ENCODE measurements around the gene TMEM201. TPM values are rescaled to one million over a fixed set of nuclear protein-coding genes. Genes with fewer than 3 reads are reported as not detected.

Gene TMEM201
- polyA plus RNA-seq, 3 donors: 14.3 to 21.4 (median 19.1) TPM

- no peak for DNase-seq (ENCODE audit: extremely low read depth in 1 of 11, low read depth in 9 of 11, low spot score in 4 of 11)
These were observed 50.5 kb downstream of the TMEM201 start for GRCh38 chr1:9639227-9639626.

- DNase-seq (ENCODE audit: extremely low read depth in 1 of 11, low read depth in 9 of 11, low spot score in 4 of 11): no peak
These were observed 54.9 kb downstream of the TMEM201 start for GRCh38 chr1:9643351-9644256.

DNA sequence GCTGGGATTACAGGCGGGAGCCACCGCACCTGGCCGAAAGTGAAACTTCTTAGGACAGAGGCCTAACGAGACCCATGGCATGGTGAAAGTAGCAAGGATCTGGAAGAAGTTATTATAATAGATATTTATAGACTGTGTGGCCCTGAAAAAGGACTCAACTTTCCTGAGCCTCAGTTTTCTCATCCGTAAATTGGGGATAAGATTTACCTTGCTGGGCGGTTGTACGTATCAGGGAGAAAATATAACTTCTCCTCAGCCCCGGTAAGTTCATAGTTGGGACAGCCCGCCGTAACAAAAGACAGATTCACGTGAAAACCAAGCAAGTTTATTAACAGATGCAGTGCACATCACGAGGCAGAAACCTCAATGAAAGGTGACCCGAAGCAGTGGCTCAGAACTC, 57.3 kb downstream of the TMEM201 start:
- DNase-seq (ENCODE audit: extremely low read depth in 1 of 11, low read depth in 9 of 11, low spot score in 4 of 11): no peak

- no peak for DNase-seq (ENCODE audit: extremely low read depth in 1 of 11, low read depth in 9 of 11, low spot score in 4 of 11)
These were observed 59.5 kb downstream of the TMEM201 start for GRCh38 chr1:9648171-9648570.

DNA sequence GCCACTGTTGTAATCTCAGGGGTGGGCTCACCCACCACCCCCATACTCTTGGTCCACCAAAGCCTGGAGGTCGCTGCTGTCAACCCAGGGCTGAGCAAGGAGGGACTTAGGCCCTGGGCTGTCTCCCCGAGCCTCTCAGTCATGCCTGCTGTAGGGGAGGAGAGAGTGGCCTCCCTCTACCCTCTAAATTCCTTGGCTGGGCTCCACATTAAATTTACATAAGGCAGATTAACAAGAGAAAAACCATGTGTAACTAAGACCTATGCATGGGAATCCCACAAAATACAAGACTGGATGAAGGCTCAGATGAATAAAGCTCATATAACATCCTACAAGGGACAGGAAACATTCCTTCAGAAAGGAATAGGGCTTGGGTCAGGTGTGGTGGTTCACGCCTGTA, 61.1 kb downstream of the TMEM201 start:
- DNase-seq (ENCODE audit: extremely low read depth in 1 of 11, low read depth in 9 of 11, low spot score in 4 of 11): no peak

DNA sequence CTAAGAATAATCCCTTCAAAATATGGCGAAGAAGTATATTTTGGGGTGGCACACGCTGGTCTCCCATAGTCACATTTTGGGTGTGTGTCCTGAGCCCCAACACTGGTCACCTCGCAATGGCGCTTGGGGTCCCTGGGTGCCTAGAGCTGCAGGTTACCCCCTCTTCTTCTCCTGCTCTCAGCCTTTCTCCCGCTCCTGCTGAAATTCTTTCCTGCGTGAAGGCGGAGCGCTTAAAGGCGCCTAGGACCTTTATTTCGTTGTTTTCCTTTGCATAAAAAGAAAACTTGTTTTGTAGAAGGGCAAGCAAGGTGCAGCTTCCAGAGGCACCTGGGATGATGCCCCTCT, 62.5 kb downstream of the TMEM201 start:
- DNase-seq (ENCODE audit: extremely low read depth in 1 of 11, low read depth in 9 of 11, low spot score in 4 of 11): no peak

- peak in 6 of 11 donors; percentile 22 to 47 (median 39) for DNase-seq (ENCODE audit: extremely low read depth in 1 of 11, low read depth in 9 of 11, low spot score in 4 of 11)
These were observed 63.1 kb downstream of the TMEM201 start, which contains the start of gene PIK3CD for GRCh38 chr1:9651565-9652378. TSS of gene PIK3CD (plus strand) at chr1:9651731. CDS start at chr1:9710456, 58,725 bp downstream.

DNA sequence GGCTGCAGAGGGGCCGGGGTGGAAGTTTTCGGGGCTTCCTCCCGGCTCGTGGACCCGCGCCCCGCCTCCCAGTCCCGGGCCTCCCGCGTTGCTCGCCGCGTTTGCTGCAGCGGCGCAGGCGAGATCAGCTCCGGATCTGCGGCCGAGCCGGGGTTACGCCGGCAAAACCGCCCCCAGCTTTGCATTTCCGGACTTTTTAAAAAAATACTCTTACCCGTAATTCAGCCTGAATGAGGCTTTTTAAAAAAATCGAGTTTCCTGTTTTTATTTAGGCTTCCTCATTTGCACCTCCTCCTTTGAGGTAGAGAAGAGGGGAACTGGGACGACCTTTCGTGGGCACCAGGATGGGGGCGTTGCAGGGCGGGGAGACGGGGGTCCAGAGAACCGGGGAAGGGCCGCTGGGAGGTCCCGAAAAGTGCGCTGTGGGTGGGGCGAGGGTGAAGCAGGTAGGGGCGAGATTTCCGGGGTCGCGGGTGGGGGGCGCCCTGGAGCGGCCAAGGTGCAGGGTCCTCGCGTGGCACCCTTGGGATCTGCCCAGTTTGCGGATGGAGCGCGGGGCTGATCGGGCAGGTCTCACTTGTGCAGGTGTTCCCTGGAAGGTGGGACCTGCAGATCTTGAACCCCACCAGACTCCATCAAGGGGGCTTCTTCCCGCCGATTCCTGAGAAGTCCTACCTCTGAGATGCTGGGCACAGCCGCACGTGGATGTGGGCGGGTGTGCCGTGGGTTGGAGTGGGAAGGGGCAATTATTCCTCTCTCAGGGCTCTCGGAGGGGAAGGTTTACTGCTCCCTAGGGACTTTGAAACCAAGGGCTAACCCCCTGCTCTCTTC, 63.9 kb downstream of the TMEM201 start:
- peak in 1 of 11 donors; percentile 9 for DNase-seq (ENCODE audit: extremely low read depth in 1 of 11, low read depth in 9 of 11, low spot score in 4 of 11)

- DNase-seq (ENCODE audit: extremely low read depth in 1 of 11, low read depth in 9 of 11, low spot score in 4 of 11): no peak
These were observed 64.4 kb downstream of the TMEM201 start for GRCh38 chr1:9653210-9653490.

- no peak for DNase-seq (ENCODE audit: extremely low read depth in 1 of 11, low read depth in 9 of 11, low spot score in 4 of 11)
These were observed 64.9 kb downstream of the TMEM201 start for GRCh38 chr1:9653491-9654050.

DNA sequence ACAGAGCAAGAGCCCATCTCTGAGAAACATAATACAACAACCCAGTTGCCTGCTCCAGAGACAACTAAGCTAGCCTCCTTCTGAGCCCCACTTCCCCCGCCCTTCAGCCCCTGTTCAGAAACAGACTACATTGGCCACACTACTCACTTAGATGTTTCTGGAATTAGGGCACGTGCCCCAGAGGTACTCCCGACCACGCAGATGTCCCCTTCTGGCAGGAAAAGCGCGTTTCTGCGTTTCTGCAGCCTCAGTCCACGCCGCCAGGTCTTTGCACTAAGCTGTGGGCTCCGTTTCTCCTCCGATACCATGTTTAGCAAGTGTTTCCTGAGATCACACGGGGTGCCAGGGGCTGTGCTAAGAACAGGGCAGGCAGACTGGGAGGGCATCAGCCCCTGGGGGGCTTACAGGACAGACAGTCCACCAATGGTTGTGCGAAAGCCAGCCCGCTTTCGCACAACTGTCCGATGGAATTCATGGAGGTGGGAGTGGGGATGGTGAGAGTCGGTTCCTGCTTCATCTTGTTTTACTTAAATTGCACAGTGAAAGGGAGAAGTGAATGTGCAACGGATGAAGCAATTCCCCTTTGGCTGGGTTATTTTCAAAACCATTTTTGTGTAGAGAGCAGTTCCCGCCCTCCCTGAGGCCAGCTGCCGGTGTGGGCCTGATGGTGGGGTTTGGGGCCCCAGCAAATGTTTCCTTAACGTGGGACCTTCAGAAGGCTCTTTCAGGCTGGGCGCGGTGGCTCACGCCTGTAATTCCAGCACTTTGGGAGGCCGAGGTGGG, 65.5 kb downstream of the TMEM201 start:
- DNase-seq (ENCODE audit: extremely low read depth in 1 of 11, low read depth in 9 of 11, low spot score in 4 of 11): no peak

DNA sequence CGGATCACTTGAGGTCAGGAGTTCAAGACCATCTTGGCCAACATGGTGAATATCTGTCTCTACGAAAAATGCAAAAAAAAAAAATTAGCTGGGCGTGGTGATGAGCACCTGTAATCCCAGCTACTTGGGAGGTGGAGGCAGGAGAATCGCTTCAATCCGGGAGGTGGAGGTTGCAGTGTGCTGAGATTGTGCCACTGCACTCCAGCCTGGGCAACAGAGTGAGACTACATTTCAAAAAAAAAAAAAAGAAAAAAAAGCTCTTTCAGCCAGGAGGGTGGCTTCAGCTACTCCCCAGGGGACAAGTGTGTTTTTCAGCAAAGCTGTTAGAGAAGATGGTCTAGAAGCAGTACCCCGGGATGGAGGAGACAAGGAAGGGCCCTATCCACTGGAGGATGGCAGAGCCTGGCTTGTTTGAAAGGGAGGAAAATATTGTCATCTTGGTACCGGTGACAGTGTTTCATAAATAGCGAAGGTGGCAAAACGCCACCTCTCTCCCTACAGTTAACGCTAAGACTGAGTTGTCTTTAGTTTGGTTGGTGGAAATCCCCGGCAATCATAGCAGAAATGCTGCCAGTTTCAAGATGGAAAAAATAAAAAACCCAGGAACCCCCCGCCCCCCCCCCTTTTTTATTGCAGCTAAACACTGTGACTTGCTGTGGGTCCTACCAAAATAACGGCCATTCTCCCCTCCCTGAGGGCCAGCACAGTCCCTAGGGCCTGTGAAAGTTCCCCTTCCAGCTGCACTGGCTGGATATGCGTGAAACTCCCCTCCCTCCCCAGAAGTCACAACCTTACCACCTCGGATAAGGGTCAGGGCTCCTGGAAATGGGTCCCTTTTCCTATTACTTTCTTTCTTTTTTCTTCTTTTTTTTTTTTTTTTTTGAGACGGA, 66.4 kb downstream of the TMEM201 start:
- no peak for DNase-seq (ENCODE audit: extremely low read depth in 1 of 11, low read depth in 9 of 11, low spot score in 4 of 11)

GRCh38 chr1:9655836-9656235, 67.1 kb downstream of the TMEM201 start:
- no peak for DNase-seq (ENCODE audit: extremely low read depth in 1 of 11, low read depth in 9 of 11, low spot score in 4 of 11)

DNA sequence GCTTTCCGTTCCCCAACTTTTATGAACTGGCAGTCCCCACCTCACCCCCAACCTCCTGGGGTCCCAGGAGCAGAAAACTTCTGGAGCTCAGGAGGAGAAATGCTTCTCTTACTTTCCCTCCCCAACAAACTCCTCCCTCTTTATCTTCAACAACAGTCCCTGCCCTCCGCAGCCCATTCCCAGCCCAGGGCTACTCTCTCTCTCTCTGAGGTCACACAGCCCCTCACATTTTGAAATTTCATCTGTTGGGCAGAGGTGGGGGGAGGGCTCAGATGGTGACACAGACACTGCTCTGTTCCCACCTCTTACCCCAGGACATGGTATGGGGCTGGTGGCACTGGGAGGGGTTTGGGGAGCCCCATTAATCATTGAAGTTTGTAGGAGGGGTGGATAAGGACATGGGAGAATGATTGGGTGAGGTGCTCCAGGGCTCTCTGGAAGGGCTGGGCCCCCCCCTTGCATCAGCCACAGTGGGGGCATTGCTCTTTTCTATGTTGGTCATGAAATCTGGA, 68.9 kb downstream of the TMEM201 start:
- no peak for DNase-seq (ENCODE audit: extremely low read depth in 1 of 11, low read depth in 9 of 11, low spot score in 4 of 11)

DNA sequence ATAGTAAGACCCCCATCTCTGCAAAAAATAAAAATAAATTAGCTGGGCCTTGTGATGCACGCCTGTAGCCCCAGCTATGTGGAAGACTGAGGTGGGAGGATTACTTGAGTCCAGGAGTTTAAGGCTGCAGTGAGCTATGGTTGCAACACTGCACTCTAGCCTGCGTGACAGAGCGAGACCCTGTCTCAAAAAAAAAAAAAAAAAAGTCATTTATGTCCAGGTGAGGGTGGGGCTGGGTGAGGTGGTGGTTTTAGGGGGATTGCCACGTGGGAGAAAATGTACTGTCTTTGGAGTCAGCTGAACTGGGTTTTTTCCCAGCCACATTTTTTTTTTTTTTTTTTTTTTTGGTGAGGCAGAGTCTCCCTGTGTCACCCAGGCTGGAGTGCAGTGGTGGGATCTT, 69.5 kb downstream of the TMEM201 start:
- DNase-seq (ENCODE audit: extremely low read depth in 1 of 11, low read depth in 9 of 11, low spot score in 4 of 11): no peak

DNA sequence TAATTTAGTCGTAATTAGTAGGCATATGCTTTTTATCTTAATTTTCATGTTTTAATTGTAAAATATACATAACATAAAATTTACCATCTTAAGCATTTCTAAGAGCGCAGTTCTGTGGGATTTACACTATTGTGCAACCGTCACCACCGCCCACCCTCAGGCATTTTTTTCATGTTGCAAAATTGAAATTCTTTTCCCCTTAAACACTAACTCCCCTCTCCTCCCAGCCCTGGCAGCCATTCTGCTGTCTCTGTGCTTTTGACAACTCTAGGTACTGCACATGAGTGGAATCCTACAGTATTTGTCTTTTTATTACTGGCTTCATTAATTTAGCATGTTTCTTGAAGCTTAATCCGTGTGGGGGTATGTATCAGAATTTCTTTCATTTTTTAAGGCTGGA, 70.6 kb downstream of the TMEM201 start:
- no peak for DNase-seq (ENCODE audit: extremely low read depth in 1 of 11, low read depth in 9 of 11, low spot score in 4 of 11)

DNA sequence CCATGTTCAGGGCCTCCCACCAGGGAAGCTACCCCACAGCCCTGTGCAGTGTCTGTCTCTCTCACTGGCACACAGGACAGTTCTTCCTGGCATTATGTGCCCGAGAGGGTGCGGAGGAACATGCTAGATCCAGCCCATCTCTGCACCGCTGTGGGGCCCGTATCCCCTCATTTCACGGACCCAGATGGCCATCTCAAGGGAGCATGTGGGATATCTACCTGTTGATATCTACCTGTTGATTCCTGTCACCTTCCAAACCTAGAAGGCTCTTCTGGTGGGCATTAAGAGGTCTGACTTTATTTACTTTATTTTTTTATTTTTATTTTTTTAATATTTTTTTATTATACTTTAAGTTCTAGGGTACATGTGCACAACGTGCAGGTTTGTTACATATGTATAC, 74.5 kb downstream of the TMEM201 start:
- no peak for DNase-seq (ENCODE audit: extremely low read depth in 1 of 11, low read depth in 9 of 11, low spot score in 4 of 11)
